Activated CD4-positive, alpha-beta T cell treated with anti-CD3 and anti-CD28 coated beads for 24 hours (primary cell): Measurements from ENCODE around the gene IGFBP3.

Experiments used
- DNase-seq, 2 donors: peaks; one replicate each; pipeline ENCODE4 v3.0.0-alpha.2; 2020; ENCODE audit warnings: low read depth in 2 of 2

IGFBP3 gene

DNA sequence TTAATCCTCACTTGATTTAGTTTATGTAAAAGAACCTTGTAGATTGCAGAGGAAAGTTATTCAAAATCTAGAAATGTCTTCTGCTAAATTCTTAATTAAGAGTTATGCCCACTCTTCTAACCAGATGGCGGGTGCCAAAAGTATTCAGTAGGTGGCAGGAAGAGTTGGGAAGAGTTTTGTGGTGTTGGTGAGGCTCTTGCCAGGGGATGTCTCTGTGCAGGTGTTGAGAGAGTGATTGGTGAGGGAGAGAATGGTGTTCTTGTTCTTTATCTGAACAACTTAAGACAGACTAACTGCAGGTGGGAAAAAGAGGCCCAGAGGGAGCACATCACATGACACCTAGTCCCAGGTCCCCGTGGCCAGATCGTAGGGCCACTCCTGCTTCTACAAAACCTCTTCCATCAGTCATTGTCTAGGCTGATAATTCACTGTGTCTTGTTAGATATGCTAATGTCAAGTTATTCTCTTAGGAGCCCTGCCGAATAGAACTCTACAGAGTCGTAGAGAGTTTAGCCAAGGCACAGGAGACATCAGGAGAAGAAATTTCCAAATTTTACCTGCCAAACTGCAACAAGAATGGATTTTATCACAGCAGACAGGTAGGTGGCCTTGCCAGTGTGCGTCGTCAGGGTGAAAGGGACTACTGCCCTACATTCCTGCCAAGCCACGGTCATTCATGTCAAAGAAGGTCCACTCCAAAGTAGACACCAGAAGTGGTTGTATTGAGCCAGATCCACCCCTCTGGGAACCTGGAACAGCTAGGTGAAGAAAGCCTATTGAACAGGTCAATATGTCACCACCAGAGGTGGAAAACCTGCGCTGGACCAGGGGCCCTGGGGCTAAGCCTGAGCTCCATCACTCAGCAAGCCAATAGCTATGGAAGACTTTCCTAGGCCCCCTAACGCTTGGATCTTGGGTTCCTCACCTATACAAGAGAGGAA lies 29.3 kb downstream of the IGFBP3 start:
- DNase-seq = no peak

GRCh38 chr7:45890902-45891461 lies 30.1 kb downstream of the IGFBP3 start:
- no peak for DNase-seq

- no peak for DNase-seq
These were observed 30.8 kb downstream of the IGFBP3 start for GRCh38 chr7:45890125-45890901.

- no peak for DNase-seq
These were observed 31.6 kb downstream of the IGFBP3 start for GRCh38 chr7:45889367-45890067.

DNA sequence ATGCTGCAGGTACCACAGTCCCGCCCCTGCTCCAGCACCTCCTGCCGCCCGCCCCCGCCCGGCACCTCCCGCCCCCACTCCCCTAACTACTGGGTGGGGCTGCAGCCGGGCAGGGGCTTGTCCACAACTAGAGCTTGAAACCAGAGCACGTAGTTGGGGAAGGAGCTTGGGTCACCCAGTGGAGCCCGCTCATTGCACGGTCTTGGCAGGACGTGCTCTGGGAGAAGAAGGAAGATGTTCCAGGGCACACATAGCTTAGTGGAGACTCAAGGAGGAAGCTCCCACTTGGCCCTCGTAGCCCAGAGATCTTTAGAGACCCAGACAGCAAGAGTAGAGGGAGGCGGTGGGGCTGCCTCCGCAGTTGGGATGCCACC lies 32.1 kb downstream of the IGFBP3 start:
- DNase-seq = no peak

GRCh38 chr7:45888185-45888992 lies 32.7 kb downstream of the IGFBP3 start, which contains the start of gene IGFBP1:
IGFBP1 (plus strand) TSS chr7:45888488; CDS start chr7:45888653, 165 bp downstream.
- no peak for DNase-seq

DNA sequence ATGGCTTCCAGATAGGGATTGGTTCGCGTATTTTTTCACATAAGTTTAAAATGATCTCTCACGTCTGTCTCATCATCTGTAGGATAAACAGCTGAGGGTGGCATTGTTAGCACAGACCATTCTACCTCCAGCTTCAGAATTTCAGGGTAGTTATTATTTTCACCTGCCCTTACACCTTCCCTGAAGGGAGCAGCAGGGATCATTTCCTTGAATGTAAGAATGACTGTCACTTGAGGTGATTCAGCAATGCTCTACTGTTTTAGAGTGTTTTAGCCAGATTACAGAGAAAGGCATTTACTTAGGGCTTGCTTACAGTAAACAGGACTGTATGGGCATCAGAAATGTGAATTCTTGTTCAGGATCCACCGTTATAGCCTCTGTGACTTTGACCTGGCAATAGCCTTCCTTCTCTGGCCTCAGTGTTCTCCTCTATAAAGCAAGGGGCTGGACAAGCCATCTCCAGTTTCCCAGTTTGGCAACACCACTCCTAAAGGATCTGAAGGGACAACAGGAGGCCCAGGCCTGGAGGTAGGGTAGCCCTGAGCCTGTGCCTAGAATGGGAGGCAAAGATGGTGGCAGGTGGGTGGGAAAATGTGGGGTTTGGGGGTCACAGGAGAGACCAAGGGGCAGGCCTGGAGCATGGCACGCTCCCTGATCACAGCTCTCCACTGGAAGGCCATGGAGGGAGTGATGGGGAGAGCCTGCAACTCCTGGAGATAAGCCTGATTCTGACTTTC lies 34.0 kb downstream of the IGFBP3 start:
- DNase-seq = no peak

GRCh38 chr7:45885264-45885882 lies 35.7 kb downstream of the IGFBP3 start:
- DNase-seq = no peak

DNA sequence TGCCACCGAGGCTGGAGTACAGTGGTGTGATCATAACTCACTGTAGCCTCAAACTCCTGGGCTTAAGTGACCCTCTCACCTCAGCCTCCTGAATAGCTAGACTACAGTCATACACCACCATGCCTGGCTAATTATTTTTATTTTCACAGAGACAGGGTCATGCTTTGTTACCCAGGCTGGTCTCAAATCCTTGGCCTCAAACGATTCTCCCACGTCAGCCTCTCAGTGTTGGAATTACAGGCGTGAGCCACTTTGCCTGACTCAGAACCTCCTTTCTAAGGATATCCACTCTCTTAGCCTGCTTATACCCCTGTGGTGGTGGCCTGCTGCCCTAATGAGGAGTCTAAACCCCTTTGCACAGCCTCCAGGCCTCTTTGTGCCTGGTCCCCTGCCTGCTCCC lies 36.9 kb downstream of the IGFBP3 start:
- DNase-seq = no peak

DNA sequence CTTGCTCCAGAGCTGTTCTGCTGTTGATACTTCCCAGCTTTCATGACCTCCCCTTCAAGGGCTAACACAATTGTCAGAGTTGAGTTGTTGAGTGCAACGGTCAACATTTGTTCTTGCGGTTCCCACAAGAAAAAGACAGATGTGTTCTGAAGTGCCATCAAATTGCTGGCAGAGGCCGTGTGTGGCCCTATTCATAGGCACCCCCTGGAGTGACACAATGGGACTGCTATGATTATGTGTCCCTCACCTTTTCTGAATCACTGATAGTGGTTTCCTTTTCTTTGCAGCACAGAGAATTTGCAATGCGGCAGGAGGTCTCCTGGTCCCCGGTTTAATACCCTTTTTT lies 38.6 kb downstream of the IGFBP3 start:
- DNase-seq = no peak

DNA sequence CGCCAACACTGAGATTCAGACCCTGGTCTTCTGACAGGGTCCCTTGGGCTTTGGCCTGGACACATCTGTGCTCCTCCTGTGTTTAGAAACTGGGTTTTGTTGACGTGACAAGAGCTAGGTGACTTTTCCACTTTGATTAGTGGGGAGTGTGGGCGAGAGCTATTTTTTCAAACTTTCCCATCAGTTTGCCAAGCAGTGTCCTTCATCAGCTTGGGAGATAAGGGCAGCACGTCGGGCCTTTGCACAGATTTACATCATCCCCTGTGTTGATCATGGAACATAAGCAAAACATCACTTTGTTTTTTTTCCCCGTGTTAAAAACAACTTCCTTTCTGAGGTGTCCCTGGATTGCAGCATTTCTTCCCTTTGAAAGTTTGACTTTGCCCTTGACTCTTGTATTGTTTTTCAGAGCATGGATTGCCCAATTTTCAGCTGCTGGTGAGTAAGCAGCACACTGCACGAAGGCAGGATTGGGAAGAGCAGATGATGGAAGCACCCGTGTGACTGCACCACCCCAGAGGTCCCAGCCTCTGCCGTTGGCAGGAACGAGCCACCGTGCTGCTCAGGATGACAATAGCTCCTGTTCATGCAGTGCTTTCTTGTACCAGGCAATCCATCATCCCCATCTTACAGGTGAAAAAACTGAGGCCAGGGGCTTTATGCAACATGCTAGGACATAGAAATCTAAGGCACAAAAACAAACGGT lies 39.2 kb downstream of the IGFBP3 start:
- DNase-seq = no peak

GRCh38 chr7:45881280-45881758 lies 39.8 kb downstream of the IGFBP3 start:
- no peak for DNase-seq

GRCh38 chr7:45880433-45880860 lies 40.6 kb downstream of the IGFBP3 start:
- no peak for DNase-seq

- no peak for DNase-seq
These were observed 42.5 kb downstream of the IGFBP3 start for GRCh38 chr7:45878457-45879144.

- no peak for DNase-seq
These were observed 44.6 kb downstream of the IGFBP3 start for GRCh38 chr7:45876519-45876918.

DNA sequence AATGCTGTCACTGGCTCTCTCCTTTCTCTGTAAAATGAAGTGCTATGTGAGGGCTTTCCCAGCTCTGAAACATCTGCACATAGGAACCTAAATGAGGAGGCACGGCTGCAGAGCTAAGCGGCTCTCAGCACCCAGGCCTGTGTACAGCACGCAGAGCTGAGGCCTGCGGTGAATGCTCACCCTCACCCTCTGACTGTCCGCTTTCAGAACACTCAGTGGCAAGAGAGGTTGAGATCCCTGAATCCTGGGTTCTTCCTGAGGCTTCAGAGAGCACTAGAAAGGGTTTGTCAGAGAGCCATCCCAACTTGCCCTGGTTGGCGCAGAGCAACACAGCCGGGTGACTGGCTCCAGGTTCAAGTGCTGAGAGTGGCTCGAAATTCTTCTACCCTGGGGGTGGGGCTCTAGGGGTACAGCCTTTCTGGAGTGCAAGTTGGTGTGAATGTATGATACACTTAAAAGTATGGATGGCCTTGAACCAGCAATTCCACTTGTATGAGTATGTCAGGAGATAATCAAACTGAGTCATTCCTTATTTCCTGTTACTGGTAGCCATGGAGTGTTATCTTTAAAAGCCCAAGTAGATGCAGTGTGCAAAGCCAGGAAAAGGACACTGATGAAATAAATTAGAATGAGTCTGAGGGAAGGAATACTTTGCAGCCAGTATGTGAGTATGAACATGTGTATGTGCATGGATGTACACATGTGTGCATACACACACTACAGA lies 46.5 kb downstream of the IGFBP3 start:
- no peak for DNase-seq

DNA sequence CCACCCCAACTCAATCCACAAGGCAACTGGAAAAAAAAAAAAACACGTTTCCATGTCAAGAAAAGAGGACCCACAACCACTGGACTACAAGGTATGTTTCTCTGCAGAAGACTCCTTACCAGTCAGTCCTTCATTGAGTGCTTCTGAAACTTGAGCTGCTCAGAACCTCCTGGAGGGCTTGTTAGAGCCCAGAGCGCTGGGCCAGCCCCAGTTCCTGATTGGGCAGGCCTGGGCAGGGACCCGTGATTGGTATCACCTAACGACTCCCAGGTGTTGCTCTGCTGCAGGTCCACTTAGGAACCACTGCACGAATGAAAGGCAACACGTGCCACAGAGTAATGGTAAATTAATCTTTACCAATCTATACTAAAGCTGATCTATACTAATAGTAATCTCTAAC lies 47.7 kb downstream of the IGFBP3 start:
- no peak for DNase-seq

DNA sequence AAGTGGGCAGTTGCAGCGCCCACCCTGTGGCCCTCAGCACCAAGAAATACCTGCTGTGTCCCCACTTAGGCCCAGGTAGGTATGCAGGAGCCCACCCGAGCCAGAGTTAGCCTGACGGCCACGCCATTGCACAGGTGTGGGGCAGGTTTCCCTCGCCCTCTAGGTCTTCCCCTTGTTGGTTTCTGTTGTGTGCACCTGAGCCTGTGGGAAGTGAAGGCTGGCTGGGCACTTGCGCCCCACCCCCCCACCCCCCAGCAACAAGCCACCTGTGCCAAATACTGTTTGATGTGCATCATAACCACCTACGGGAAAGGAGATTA lies 48.1 kb downstream of the IGFBP3 start, which contains the start of gene CCDC201:
TSS of gene CCDC201 (minus strand) at position 48 of the 320 bp plus-strand sequence. CDS start 75 bp downstream, outside the sequence.
- DNase-seq = no peak
